ENCODE results near the gene GK. TPM values are rescaled to one million over a fixed set of nuclear protein-coding genes. Genes with fewer than 3 reads are reported as not detected.
"Not testable (repeated sequence)": the region's sequence is repeated elsewhere in the genome, so short reads cannot be mapped to it uniquely, and the experiment has no call there.

Gene GK
- total RNA-seq, 4 donors from 2014 or later = 1.0 to 8.0 (median 3.0) TPM

- no peak for DNase-seq
- intact Hi-C loops (cut with DNase I; ENCODE audit: low total_unique reads) = no loop called here
- no peaks in the 10 kb centered on the region for H3K27me3 ChIP-seq
- no peaks in the 10 kb centered on the region for H3K36me3 ChIP-seq
- no peaks in the 10 kb centered on the region for H3K4me1 ChIP-seq
- TF ChIP-seq POLR2A (IDR thresholded peaks at IDR 0.05) (no peak), CTCF (IDR thresholded peaks at IDR 0.05) (no peak)
- no peaks in the 10 kb centered on the region for H3K9me3 ChIP-seq
- H3K27ac ChIP-seq = no peak overlapping the region
- H3K4me3 ChIP-seq = no peak overlapping the region
These were observed 12.2 kb downstream of the GK start for GRCh38 chrX:30665471-30665870.

GRCh38 chrX:30666094-30666493, 12.9 kb downstream of the GK start:
- DNase-seq = no peak
- TF ChIP-seq CTCF (IDR thresholded peaks at IDR 0.05) = no peak
- TF ChIP-seq POLR2A (IDR thresholded peaks at IDR 0.05) = no peak
- intact Hi-C loops (cut with DNase I; ENCODE audit: low total_unique reads) = no loop called here
- no peaks in the 10 kb centered on the region for H3K36me3 ChIP-seq
- no peak overlapping the region for H3K4me3 ChIP-seq
- H3K27me3 ChIP-seq = no peaks in the 10 kb centered on the region
- no peaks in the 10 kb centered on the region for H3K9me3 ChIP-seq
- H3K27ac ChIP-seq = no peak overlapping the region
- H3K4me1 ChIP-seq = no peaks in the 10 kb centered on the region

- TF ChIP-seq POLR2A (IDR thresholded peaks at IDR 0.05) (no peak), CTCF (IDR thresholded peaks at IDR 0.05) (no peak)
- DNase-seq = no peak
- no peaks in the 10 kb centered on the region for H3K9me3 ChIP-seq
- H3K4me3 ChIP-seq = no peak overlapping the region
- no peaks in the 10 kb centered on the region for H3K27me3 ChIP-seq
- H3K27ac ChIP-seq = no peak overlapping the region
- intact Hi-C loops (cut with DNase I; ENCODE audit: low total_unique reads) = no loop called here
- no peaks in the 10 kb centered on the region for H3K36me3 ChIP-seq
- no peaks in the 10 kb centered on the region for H3K4me1 ChIP-seq
These were observed 15.4 kb downstream of the GK start for GRCh38 chrX:30668581-30668980.

- DNase-seq; intact Hi-C loops (cut with DNase I; ENCODE audit: low total_unique reads); H3K27ac ChIP-seq; H3K27me3 ChIP-seq; H3K4me1 ChIP-seq; H3K4me3 ChIP-seq; H3K9me3 ChIP-seq; H3K36me3 ChIP-seq: not testable (repeated sequence)
These were observed 18.0 kb downstream of the GK start for GRCh38 chrX:30671189-30671588.

GRCh38 chrX:30673127-30673796, 20.0 kb downstream of the GK start:
- H3K27ac ChIP-seq = no peak overlapping the region
- DNase-seq = no peak
- no peak overlapping the region for H3K4me3 ChIP-seq
- intact Hi-C loops (cut with DNase I; ENCODE audit: low total_unique reads) = no loop called here
- no peaks in the 10 kb centered on the region for H3K36me3 ChIP-seq
- TF ChIP-seq POLR2A (IDR thresholded peaks at IDR 0.05) (no peak), CTCF (IDR thresholded peaks at IDR 0.05) (no peak)
- H3K27me3 ChIP-seq = no peaks in the 10 kb centered on the region
- H3K9me3 ChIP-seq = no peaks in the 10 kb centered on the region
- H3K4me1 ChIP-seq = no peaks in the 10 kb centered on the region

Measured in uterus (tissue), 4 donors.